ENCODE measurements around the gene ERFL.

DNA sequence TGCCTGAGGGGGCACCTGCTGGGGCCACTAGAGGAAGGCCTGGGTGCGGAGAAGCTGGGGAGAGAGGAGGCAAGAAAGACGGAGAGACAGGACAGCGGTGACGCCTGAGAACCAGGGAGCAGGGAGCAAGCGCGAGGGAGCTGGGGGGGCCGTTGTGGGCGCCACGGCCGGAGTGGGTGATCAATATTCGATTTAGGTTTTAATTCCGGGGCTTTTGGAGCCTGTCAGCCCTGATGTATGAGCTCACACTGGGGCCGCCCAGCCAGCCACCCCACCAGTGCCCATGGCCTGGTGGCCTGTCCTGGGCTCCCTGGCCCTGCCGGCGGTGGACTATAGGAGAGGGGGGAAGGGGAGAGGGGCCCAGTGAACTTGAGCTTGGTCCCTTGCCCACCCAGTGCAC, 8.7 kb upstream of the ERFL start:
- no peak for TF ChIP-seq ZNF670 (tag by site-specific recombination; IDR thresholded peaks at IDR 0.05; ENCODE audit: low read depth)
- no peak for TF ChIP-seq CTCF (tag by site-specific recombination; IDR thresholded peaks at IDR 0.05)
- TF ChIP-seq ZNF223 (tag by site-specific recombination; IDR thresholded peaks at IDR 0.05): no peak
- no peak for TF ChIP-seq ZBTB8A (tag by site-specific recombination; IDR thresholded peaks at IDR 0.05)
- TF ChIP-seq YY1 (tag by site-specific recombination; IDR thresholded peaks at IDR 0.05): no peak
- TF ChIP-seq ZNF354C (tag by site-specific recombination; IDR thresholded peaks at IDR 0.05; ENCODE audit: borderline replicate concordance, low read depth): no peak
- TF ChIP-seq ZBTB11 (tag by site-specific recombination; conservative IDR thresholded peaks at IDR 0.05; ENCODE audit: low read depth): no peak
